Measurements from ENCODE around the gene MKRN2. TPM values are rescaled to one million over a fixed set of nuclear protein-coding genes. Genes with fewer than 3 reads are reported as not detected.
A peak's percentile ranks its signal among the peaks of the same experiment; 100 is the strongest.

Gene MKRN2
- total and polyA plus RNA-seq, 2 of the 13 experiments (the other 11 are each of a cell fraction or from before 2014, with no cell fraction given): 25.5 to 34.3 TPM

DNA sequence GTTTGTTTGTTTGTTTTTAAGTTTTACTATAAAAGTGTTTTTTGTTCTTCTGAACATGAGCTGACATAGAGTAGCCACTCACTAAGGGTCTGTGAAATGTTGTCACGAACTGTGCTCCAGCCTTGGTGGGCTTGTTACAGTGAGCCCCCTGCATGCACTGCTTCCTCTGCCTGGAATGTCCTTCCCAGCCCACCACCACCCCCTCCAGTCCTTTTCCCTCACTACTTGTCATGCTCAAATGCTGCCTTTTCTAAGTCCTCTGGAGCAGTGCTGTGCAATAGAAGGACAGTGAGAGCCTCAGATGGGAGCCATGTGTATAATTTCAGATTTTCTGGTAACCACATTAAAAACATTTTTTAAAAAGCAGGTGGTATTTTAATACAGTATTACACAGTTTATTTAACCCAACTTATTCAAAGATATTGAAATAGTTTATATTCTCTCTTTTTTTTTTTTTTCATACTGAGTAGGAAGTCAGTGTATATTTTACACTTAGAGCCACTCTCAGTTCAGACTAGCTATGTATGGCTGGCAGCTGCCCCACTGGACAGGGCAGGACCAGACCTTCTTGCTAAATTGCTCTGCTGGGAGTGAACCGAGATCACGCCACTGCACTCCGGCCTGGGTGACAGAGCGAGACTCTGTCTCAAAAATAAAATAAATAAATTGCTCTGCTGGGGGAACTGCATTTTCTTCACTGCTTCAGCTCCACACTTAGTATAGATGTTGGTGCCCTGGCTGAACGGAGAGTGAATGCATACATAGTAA, 38.4 kb upstream of the MKRN2 start:
- CTCF ChIA-PET (ENCODE audit: low intra/inter-chr PET ratio, low total read pairs): no interaction called here
- POLR2A ChIA-PET: no interaction called here
- DNase-seq (ENCODE audit: low spot score): no peak
- Histone ChIP-seq H2AFZ (ENCODE audit: low read length) (no peak overlapping the region), H3K36me3 (replicated peaks in 1 of 2; ENCODE audit: control insufficient read depth in 1 of 2, insufficient read depth in 2 of 2, low read length in 2 of 2) (peaks cover 0 to 24% of the 10 kb centered on the region in 2 experiments; a peak in 2 of 5 replicates), H4K20me1 (ENCODE audit: insufficient read depth, low read length) (no peaks in the 10 kb centered on the region), H3K4me1 (ENCODE audit: insufficient read depth, low read length) (peaks cover 9% of the 10 kb centered on the region), H3K27me3 (ENCODE audit: control insufficient read depth in 1 of 2, insufficient read depth in 2 of 2, low read length in 2 of 2) (no peaks in the 10 kb centered on the region), H3K9me3 (ENCODE audit: low read length) (no peaks in the 10 kb centered on the region), H3K4me2 (ENCODE audit: low read depth, low read length) (no peak overlapping the region), H3K9ac (ENCODE audit: insufficient read depth, low read depth, low read length) (no peak overlapping the region), H3K4me3 (replicated peaks in 1 of 3; ENCODE audit: insufficient read depth in 1 of 3, low read depth in 2 of 3, low read length in 3 of 3) (no peak overlapping the region), H3K79me2 (ENCODE audit: insufficient read depth, low read length) (no peaks in the 10 kb centered on the region), H3K27ac (ENCODE audit: extremely low read length, insufficient read depth, low read length) (no peak overlapping the region)
- TF ChIP-seq ZBTB42 (CRISPR knock-in tag; IDR thresholded peaks at IDR 0.05): no peak
- whole genome bisulfite sequencing (ENCODE audit: low lambda C conversion rate): 95% methylated on average over 6 of the region's 6 CpGs
- no TSS peak for BruUV-seq (replicated peaks)
- intact Hi-C loops (cut with micrococcal nuclease; ENCODE audit: unreplicated experiment): no loop called here
- in situ Hi-C loops (cut with HindIII; ENCODE audit: extremely low pct_ligation_motif_present, low pct_unique_long_range_greater_than_20kb): no loop called here
- peak; percentile 45; the same call in 1 of the 3 replicates for ATAC-seq
- FAIRE-seq: no peak

DNA sequence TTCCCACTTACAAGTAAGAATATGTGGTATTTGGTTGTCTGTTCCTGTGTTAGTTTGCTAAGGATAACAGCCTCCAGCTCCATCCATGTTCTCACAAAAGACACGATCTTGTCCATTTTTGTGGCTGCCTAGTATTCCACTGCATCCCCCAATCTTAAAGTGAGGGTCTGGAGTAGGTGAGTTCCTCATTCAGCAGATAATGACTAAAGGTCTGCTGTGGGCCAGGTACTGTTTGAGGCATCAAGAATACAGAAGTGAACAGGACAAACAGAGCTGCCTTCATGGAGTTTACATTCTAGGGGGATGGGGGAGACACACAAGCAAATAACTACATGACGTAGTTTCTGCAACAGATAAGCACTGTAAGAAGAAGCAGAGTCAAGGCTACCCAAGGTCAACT, 35.9 kb upstream of the MKRN2 start:
- H3K9ac ChIP-seq (ENCODE audit: insufficient read depth, low read depth, low read length): no peak overlapping the region
- H3K27me3 ChIP-seq (ENCODE audit: control insufficient read depth in 1 of 2, insufficient read depth in 2 of 2, low read length in 2 of 2): no peaks in the 10 kb centered on the region
- H2AFZ ChIP-seq (ENCODE audit: low read length): no peak overlapping the region
- DNase-seq (ENCODE audit: low spot score) (no peak), FAIRE-seq (no peak), ATAC-seq (no peak)
- no peaks in the 10 kb centered on the region for H4K20me1 ChIP-seq (ENCODE audit: insufficient read depth, low read length)
- peaks cover 9% of the 10 kb centered on the region for H3K4me1 ChIP-seq (ENCODE audit: insufficient read depth, low read length)
- POLR2A ChIA-PET: no interaction called here
- no TSS peak for BruUV-seq (replicated peaks)
- no peak overlapping the region for H3K4me2 ChIP-seq (ENCODE audit: low read depth, low read length)
- in situ Hi-C loops (cut with HindIII; ENCODE audit: extremely low pct_ligation_motif_present, low pct_unique_long_range_greater_than_20kb): no loop called here
- 95% methylated on average over 2 of the region's 2 CpGs for WGBS (ENCODE audit: low lambda C conversion rate)
- H3K36me3 ChIP-seq (replicated peaks in 1 of 2; ENCODE audit: control insufficient read depth in 1 of 2, insufficient read depth in 2 of 2, low read length in 2 of 2): peaks cover 0 to 20% of the 10 kb centered on the region in 2 experiments; a peak in 3 of 5 replicates
- TF ChIP-seq ZNF432 (CRISPR knock-in tag; IDR thresholded peaks at IDR 0.05; ENCODE audit: borderline replicate concordance) (no peak), SRF (IDR thresholded peaks at IDR 0.05; ENCODE audit: low read depth, low read length) (no peak), ZKSCAN1 (IDR thresholded peaks at IDR 0.05; ENCODE audit: low read length) (no peak), ISX (CRISPR knock-in tag; conservative IDR thresholded peaks at IDR 0.05) (no peak), CCDC6 (CRISPR knock-in tag; IDR thresholded peaks at IDR 0.05) (no peak), NFIC (IDR thresholded peaks at IDR 0.05; ENCODE audit: low read length) (no peak), HNRNPL (IDR thresholded peaks at IDR 0.05; ENCODE audit: low read depth, low read length) (no peak), ZNF44 (CRISPR knock-in tag; IDR thresholded peaks at IDR 0.05) (no peak), ZNF562 (CRISPR knock-in tag; IDR thresholded peaks at IDR 0.05; ENCODE audit: borderline replicate concordance) (no peak), ZNF354B (CRISPR knock-in tag; IDR thresholded peaks at IDR 0.05) (no peak)
- TF ChIP-seq, protein P1, sequence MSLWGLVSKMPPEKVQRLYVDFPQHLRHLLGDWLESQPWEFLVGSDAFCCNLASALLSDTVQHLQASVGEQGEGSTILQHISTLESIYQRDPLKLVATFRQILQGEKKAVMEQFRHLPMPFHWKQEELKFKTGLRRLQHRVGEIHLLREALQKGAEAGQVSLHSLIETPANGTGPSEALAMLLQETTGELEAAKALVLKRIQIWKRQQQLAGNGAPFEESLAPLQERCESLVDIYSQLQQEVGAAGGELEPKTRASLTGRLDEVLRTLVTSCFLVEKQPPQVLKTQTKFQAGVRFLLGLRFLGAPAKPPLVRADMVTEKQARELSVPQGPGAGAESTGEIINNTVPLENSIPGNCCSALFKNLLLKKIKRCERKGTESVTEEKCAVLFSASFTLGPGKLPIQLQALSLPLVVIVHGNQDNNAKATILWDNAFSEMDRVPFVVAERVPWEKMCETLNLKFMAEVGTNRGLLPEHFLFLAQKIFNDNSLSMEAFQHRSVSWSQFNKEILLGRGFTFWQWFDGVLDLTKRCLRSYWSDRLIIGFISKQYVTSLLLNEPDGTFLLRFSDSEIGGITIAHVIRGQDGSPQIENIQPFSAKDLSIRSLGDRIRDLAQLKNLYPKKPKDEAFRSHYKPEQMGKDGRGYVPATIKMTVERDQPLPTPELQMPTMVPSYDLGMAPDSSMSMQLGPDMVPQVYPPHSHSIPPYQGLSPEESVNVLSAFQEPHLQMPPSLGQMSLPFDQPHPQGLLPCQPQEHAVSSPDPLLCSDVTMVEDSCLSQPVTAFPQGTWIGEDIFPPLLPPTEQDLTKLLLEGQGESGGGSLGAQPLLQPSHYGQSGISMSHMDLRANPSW (CRISPR knock-in tag; IDR thresholded peaks at IDR 0.05; ENCODE audit: borderline replicate concordance): no peak
- TF ChIP-seq, protein P2, sequence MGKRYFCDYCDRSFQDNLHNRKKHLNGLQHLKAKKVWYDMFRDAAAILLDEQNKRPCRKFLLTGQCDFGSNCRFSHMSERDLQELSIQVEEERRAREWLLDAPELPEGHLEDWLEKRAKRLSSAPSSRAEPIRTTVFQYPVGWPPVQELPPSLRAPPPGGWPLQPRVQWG (CRISPR knock-in tag; IDR thresholded peaks at IDR 0.05; ENCODE audit: borderline replicate concordance, low read depth): no peak
- TF ChIP-seq, protein P3, sequence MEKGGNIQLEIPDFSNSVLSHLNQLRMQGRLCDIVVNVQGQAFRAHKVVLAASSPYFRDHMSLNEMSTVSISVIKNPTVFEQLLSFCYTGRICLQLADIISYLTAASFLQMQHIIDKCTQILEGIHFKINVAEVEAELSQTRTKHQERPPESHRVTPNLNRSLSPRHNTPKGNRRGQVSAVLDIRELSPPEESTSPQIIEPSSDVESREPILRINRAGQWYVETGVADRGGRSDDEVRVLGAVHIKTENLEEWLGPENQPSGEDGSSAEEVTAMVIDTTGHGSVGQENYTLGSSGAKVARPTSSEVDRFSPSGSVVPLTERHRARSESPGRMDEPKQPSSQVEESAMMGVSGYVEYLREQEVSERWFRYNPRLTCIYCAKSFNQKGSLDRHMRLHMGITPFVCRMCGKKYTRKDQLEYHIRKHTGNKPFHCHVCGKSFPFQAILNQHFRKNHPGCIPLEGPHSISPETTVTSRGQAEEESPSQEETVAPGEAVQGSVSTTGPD (CRISPR knock-in tag; IDR thresholded peaks at IDR 0.05): no peak
- intact Hi-C loops (cut with micrococcal nuclease; ENCODE audit: unreplicated experiment): no loop called here
- CTCF ChIA-PET (ENCODE audit: low intra/inter-chr PET ratio, low total read pairs): no interaction called here
- no peak overlapping the region for H3K4me3 ChIP-seq (replicated peaks in 1 of 3; ENCODE audit: insufficient read depth in 1 of 3, low read depth in 2 of 3, low read length in 3 of 3)
- no peaks in the 10 kb centered on the region for H3K9me3 ChIP-seq (ENCODE audit: low read length)
- no peak overlapping the region for H3K27ac ChIP-seq (ENCODE audit: extremely low read length, insufficient read depth, low read length)
- H3K79me2 ChIP-seq (ENCODE audit: insufficient read depth, low read length): no peaks in the 10 kb centered on the region
